ENCODE results near the gene SLC25A47.

SLC25A47 gene

DNA sequence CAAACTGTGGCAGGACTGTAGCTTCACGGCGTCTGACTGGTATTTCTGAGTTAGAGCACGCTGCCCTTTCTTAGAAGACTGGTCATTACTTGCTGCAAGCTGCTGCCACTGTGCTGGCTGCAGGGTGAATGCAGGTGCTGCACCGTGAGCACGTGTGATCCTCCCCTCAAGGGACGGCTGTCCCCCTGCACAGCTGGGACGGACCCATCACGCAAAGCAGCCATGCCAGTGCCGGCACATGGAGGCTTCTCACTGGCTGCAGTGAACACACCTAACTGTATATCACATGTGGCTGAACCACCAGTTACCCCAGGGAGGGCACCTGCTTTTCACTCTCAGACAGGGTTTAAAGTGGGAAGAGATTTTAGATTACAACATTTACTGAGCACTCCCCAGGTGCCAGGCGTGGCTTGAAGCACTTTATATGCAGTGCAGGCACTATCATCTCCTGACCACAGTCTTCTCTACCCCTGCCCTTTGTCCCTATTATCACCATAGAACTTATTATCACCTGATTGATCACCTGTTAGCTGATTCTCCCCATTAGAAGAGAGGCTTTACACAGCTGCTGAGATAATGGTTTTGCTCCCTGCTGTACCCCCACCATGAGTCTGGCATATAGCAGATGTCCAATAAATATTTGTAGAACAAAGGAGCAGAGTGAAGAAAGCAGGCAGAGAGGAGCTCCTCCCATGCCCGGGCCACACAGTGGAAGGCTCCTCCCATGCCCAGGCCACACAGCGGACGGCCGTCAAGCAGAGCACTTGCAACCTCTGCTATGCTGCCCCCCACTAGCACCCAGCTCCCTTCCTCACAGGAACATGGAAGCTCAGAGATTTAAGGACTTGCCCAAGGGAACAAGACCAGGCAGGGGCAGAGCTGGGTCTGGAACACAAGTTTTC, 25.9 kb downstream of the SLC25A47 start:
- no peak for DNase-seq

DNA sequence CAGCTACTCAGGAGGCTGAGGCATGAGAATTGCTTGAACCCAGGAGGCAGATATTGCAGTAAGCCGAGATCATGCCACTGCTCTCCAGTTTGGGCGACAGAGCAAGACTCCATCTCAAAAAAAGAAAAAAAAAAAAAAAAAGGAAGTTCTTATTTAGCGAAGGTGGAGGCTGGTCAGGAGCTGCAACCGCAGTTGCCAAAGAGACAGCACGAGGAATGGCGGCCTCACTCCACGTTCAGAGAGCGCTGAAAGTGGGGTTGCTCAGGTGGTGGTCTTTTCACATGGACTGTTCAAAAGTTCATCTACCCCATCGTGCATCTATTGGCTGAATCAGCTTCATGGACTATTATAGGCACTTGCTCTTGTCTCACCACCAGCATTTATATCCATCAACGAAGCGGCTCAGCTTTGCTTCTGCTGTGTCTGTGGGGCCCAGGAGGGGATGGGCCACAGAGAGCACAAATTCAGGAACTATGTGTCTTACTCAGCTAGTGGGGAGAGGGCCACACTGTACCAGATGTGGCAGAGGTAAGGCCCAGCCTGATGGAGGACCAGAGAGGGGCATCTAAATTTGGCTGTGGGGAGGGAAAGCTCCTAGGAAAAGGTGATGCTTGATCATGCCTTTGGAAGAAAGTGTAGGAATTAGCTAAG, 27.3 kb downstream of the SLC25A47 start:
- DNase-seq: no peak

DNA sequence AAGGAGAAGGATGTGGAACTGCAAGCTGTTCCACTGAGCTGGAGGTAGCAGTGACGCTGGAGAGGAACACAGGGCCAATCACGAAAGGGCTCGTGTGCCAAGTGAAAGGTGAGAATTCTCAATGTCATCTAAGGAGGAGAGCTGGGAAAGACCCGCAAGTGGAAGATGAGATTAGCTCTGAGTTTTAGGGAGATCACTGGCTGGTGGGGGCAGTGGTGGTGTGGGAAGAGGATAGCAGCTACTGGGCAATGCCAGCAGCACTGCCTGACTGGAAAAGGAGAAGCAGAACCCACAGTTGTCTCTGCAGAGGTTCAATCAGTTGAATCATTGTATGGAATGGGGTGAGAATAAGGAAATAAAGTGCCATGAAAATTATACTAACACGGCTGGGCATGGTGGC, 27.8 kb downstream of the SLC25A47 start:
- no peak for DNase-seq

DNA sequence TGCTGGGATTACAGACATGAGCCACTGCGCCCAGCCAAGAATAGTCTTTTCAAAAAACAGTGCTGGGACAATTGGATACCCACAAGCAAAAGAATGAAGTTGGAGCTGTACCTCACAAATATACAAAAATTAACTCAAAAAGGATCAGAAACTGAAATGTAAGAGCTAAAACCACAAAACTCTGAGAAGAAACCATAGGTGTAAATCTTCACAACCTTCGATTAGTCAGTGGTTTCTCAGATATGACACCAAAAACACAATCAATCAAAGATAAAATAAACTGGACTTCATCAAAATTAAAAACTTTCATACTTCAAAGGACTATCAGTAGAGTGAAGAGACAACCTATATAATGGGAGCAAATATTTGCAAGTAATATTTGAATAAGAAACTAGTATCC, 35.3 kb downstream of the SLC25A47 start:
- DNase-seq: no peak

DNA sequence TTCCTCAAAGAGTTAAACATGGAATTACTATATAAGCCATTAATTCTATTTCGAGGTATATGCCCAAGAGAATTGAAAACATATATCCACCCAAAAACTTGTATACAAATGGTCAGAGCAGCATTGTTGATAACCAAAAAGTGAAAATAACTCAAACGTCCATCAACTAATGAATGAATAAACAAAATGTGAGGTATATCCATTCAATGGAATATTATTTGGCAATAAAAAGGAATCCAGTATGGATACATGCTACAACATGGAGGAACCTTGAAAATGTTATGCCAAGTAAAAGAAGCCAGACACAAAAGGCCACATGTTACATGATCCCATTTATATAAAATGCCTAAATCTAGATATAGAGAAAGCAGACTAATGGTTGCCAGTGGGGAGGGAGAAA, 36.0 kb downstream of the SLC25A47 start:
- no peak for DNase-seq

DNA sequence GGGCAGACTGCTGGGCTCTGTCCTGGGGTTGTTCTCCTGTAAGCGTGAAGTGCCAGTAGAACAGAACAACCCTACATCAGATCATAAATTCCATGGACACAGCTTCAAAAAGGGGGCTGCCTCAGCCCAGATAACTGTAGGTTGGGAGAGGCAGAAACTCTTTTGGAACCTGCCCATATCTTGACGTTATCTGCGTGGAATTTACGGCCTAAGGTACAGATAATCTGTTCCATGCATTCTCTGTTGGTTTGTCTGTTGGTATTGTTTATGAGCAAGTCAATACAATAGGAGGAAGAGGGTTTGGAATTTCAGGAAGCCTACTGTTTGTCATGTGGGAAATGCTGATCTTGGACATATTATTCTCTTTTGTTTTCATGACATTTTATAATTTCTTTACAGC, 36.7 kb downstream of the SLC25A47 start:
- no peak for DNase-seq

DNA sequence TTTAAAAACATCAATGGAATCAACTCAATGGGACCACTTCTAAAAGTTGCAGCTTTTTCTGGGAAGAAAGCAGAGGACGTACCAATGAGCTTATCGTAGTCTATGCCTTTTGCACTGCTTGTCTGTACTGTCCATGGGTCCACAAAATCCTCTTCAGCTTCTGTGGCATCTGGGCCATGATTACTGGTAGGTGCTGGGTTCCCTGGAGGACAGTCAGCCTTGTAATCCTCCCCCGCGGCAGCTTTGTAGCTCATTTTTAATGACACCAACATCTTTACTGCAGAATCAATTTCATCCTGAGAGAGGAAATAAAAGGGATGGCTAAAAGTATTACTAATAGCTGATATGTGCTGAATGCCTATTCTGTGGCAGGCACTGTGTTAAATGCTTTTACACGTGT, 38.5 kb downstream of the SLC25A47 start:
- no peak for DNase-seq

DNA sequence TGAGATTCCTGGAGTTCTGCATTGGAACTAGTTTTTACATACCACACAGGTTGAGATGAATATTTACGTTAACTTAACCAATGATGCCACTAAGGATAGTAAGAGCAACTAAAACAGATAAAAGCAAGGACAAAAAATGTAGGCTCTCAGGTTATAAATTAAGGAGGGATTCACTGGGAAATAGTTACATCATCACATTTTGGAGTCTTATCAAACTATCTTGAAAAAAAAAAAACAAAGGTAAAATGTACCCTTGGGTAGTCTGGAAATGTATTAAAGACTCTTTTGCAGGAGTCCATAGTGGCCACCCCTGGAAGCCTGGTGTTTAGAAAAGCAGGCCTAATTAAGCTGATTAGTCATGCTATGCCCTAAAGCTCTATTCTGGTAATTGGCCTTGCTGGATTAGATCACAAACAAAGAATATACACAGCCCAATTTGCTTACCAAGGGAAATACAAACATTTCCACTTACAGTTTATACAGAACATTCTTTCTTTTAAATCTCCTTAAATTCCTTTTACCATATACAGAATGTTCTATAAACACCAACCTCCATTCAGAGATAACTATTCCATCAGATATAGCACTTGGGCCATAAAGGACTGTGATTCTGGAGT, 39.3 kb downstream of the SLC25A47 start:
- no peak for DNase-seq

DNA sequence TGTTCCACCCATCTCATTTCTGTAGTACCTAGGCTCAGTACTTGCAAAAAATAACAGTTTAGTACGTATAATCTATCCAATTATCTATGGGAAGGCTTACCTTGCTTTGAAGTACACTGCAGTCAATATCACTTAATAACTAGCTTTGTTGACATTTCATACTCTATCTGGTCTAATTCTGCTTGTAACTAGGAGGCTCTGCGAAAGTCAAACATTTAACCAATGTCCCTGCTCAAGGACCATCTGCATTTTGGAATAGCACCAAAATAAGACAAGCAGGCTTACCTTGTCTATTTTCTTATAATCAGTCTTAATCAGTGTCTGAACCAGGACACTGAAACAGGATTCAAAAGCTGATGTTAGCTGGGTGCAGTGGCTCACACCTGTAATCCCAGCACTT, 39.9 kb downstream of the SLC25A47 start:
- no peak for DNase-seq

DNA sequence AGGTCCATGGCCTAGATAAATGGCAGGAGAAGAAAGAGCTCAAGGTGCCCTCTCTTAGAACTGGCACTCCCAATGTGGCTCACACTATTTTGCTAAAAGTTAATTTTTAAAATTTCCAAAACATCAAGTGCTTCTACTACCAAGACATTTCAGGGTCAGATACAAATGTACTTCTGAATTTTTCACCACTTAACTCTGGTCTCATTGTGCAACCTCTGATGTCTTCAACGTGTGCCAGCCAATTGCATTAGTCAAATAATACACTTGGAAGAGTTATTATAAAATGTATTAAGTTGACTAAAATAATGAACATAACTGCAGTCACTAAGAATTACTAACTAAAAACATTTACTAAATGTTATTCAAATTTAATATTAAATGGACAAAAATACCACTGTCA, 41.3 kb downstream of the SLC25A47 start:
- DNase-seq: no peak

DNA sequence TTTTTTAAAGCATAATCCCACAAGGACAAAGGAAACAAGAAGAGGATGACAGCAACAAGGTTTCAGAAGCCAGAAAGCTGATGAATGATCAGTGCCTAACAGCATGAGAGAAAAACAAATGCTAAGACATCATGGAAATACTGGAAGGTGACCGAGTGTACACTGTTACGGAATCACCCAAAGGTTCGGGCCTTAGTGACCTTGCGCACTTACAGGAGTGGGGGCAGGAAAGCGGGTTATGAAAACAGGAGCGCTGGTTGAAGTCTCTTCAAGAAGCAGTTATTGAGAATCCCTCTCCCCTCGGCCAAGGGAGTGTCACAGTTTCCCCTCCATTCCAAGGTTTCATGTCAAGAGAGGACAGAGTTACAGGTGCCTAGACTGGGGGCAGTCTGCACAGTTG, 42.6 kb downstream of the SLC25A47 start:
- DNase-seq: no peak

DNA sequence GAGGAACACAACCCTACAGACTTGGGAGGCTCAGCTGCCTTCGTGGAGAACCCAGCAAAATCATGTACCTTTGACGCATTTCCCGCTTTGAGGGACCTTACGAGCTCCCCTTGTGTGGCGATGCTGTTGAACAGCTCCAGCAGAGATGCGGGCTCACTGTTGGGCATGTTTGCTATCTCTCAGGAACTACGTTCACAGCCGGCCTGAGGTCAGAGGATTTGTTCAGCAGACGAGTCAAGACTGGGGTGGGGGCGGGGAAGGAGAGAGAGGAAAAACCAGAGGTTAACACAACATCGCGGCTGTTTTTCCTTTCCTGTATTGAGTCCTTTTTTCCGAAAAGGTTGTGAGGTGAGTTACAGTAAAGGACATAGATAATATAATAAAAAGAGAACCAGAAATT, 45.9 kb downstream of the SLC25A47 start:
- no peak for DNase-seq

DNA sequence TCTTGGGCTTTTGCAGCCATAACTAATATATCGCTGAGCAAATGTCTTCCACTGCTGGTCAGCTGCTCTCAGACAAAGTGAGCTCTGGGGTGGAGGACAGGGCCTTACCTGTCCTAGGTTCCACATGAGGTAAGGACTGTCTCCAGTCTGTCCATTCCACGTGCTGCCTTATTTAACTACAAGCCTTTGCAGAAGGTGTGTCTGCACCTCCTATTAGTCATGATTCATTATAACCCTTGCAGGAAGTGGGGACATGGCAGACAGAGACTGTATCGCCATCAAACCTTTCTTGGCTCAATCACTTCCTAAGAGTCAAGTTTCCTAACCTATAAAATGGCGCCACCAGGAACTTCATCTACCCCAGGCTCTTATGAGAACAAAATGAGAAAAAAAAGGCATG, 46.9 kb downstream of the SLC25A47 start:
- DNase-seq: no peak

DNA sequence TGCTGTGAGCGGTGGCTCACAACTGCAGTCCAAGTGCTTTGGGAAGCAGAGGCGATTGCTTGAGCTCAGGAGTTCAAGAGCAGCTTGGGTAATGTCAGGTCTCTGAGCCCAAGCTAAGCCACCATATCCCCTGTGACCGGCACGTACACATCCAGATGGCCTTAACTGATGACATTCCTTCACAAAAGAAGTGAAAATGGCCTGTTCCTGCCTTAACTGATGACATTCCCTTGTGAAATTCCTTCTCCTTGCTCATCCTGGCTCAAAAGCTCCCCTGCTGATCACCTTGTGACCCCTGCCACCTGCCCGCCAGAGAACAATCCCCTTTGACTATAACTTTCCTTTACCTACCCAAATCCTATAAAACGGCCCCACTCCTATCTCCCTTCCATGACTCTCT, 48.6 kb downstream of the SLC25A47 start:
- DNase-seq: no peak

DNA sequence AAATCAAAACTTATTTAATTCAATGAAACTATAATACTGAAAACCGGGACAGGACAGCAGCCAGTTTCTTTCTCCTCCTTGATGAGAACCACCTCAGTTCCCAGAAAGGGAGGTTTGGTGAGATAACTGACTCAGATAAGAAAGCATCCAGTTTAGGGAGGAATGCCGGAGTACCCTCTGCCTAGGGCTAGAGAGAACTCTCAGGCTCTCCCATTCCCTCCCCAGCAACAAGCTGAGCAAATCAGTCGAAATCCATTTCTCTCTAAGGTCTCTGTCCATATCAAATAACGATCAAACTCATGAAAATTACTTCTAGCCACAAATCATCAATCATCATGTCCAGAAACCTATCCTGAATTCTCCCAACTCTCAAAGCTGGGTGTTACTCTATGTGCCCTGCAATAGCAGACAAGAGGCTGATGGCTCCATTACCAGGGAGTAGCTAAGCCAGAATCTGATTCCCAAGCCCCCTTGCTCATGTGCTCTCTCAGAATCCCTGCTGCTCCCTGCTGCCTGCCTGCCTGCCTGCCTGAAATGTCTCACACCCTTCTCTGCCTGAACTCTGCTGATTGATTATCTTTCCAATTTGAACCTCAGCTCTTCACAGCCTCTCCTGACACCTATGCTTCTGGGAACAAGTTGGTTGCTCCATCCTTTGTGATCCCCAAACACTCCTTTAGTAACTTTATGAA, 49.4 kb downstream of the SLC25A47 start:
- DNase-seq: peak; percentile 12

DNA sequence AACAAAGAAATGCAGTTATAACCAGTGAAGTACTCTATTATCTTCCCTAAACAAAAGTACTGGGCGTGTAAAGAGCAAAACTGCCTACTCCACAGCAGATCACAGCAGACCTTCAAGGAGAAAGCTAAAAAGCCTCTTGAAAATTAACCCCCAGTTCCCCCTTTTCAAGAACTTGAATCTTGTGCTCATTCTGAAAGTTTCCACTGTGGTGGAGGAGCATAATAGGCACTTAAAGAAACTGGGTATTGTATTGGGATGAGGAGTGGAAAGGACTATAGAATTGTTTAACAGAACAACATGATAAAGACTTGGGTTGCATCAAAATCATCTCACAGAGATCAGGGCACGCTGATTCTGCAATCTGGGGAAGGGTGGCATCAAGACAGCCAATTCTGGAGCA, 51.1 kb downstream of the SLC25A47 start:
- DNase-seq: no peak

DNA sequence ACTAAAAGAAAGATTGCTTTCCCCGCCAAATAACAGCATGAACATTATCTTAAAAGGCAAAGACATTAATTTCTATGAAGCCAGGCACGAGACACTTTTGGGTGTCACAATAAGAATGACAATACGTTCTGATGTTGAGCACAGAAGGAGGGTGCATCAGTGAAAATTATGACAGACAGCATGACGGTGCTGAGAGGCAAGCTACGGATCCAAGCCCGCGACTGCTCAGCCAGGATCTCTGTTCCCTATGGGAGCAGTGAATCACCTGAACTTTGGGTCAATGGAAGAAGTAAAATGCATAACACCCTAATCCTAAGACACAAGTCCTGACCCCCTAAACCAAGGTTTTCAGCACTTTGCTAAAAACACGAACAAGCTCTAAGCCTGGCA, 51.7 kb downstream of the SLC25A47 start:
- DNase-seq: no peak

DNA sequence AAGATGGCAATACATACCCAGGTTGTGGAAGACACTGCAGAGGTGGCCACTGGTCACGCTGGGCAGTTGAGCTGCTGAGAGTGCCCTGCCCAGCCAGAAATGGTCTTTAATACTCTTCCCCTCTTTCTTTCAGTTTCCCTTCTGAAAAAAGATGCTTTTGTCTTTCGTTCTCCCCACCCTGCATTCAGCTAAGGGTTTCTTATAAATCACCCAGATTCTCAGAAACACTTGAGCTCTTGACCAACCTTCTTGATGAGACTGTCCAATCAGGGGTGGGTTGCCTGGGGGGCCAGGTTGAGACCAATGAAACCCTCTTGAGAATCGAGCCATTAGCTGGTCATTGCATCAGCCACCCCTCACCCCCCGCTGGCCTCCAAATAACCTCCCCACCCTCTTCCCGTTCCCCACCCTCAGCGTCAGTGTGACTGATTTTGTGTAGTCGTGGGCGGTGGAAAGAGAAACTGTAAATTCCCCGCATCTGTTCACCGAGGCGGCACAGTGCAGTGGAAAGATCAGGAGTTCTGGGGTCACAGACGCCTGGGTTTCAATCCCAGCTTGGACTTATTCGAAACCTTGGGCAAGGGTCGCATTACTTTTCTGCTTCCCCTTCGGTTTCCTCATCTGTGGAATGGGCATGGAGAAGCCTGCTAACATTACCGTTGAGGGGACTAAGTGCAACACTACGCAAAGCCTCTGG, 52.3 kb downstream of the SLC25A47 start:
- DNase-seq: peak; percentile 79

DNA sequence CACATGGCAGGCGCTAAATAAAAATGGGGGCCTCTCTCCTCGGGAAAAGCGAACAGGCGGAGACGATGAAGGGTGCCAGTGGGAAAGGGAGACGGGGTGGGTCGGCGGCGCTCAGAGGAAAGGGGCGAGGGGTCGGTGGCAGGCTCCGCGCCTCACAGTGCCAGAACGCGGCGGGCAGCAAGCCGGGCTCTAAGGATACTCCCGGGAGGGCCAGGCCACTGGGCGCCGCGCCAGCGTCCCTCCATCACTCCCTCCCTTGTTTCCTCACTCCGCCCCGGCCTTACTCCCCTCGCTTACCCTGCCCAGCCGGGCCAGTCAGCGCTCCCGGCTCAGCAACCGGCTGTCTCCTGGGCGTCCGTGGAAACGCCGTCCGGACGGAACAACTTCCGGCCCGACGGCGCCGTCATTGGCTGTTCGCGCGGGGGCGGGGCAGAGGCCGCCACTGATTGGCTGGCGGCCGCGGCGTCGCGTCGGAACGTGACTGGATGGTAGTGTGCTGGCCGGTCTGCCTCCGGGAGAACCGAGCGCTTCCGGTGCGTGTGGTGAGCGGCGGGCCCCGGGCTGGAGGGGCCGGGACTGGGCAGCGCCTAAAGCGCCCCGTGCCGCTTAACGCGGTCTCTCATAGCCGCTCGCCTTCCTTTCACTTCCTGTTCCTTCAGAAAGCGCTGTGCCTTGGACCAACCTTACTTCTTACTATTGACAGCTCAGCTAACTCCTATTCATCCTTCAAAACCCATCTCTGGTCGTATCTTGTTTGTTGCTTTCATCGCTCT, 53.0 kb downstream of the SLC25A47 start, which contains the start of gene WDR25:
WDR25 (plus strand) TSS at position 523 of the 773 bp plus-strand sequence.
- peak; percentile 95 for DNase-seq

DNA sequence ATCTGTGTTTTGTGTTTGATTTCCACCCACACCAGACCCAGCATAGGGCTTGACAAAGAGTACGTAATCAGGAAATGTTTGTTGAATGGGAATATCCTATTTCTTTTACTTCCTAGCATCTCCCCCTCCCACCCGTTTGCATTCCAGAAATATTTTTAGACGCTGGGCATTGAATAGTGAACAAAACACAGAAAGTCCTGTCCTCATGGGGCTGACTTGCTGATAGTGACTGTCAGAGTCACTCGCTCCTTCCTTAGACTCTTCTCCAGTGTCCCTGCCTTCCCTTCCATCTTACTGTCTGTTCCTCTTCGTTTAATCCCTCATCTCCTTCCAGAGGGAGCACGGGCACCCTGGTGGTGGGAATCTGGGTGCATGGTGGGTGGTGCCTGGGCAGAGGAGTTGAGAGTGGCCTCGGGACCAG, 53.6 kb downstream of the SLC25A47 start:
- peak; percentile 38 for DNase-seq
